HCT116 (cell line): ENCODE data around the gene EIF4E. TPM values are rescaled to one million over a fixed set of nuclear protein-coding genes. Genes with fewer than 3 reads are reported as not detected.

ENCODE experiments used
- ATAC-seq: fragments of 200-7000 bp; cut with Tn5 transposase; 2 replicates; pipeline ENCODE4 v1.9.1; 2020; ENCODE audit warnings: mild to moderate bottlenecking, moderate library complexity
- BruUV-seq: library from RNA; stranded (reverse); fragments of 400-500 nt; replicated peaks from 2 replicates; lab custom pipeline; 2021; lab: Mats Ljungman, UMichigan
- CTCF ChIA-PET: fragments of 300-600 bp; sonication (Branson Sonifier 250); formaldehyde crosslinking; loops from one replicate; lab custom pipeline; 2021; ENCODE audit warnings: antibody characterized with exemption; lab: Charles Lee
- POLR2A ChIA-PET: fragments of 300-600, 350-600 bp; sonication (Branson Sonifier 250); formaldehyde crosslinking; loops from one replicate; lab custom pipeline; 2021; ENCODE audit warnings: antibody characterized with exemption; lab: Charles Lee
- RAD21 ChIA-PET, 2 experiments: fragments of 300-600 bp; sonication (Branson Sonifier 250); formaldehyde crosslinking; loops; one replicate each; lab custom pipeline; 2023; ENCODE audit warnings: low total read pairs in 2 of 2; ENCODE audit not compliant: uncharacterized antibody in 2 of 2, unreplicated experiment in 2 of 2, low non-redundant PET in 1 of 2; lab: Charles Lee
- DNase-seq: peaks from one replicate; pipeline ENCODE4 v3.0.0-alpha.2; 2010; ENCODE audit warnings: low read depth, low spot score
- H2AFZ ChIP-seq: fragments of 200-600 bp; shearing (Covaris generic), sonication (generic); 2 replicates; pipeline ENCODE4 v1.6.1; 2017; ENCODE audit warnings: low read depth, mixed run types, mixed read lengths, antibody characterized with exemption, low read length; ENCODE audit not compliant: poor library complexity, severe bottlenecking
- H3K27ac ChIP-seq: 2 replicates; pipeline ENCODE4 v1.5.1; 2012; ENCODE audit warnings: low read depth, low read length
- H3K27me3 ChIP-seq: fragments of 200-600 bp; sonication (generic); 2 replicates; pipeline ENCODE4 v1.6.1; 2016; ENCODE audit warnings: mixed run types, low read length, mixed read lengths; ENCODE audit not compliant: insufficient read depth
- H3K36me3 ChIP-seq, 2 experiments: fragments of 200-500 bp in 1 of 2; fragments of 200-600 bp in 1 of 2; sonication (Bioruptor generic) in 1 of 2; sonication (generic) in 1 of 2; 2 replicates each; pipeline versions ENCODE4 v1.5.1 to v1.6.1; 2014 to 2016; ENCODE audit warnings: low read length in 2 of 2, inconsistent platforms in 1 of 2, mixed read lengths in 1 of 2, mixed run types in 1 of 2; ENCODE audit not compliant: insufficient read depth in 2 of 2, control insufficient read depth in 1 of 2
- H3K4me1 ChIP-seq, 2 experiments: fragments of 200-600 bp in 1 of 2; sonication (generic) in 1 of 2; 2 replicates each; pipeline versions ENCODE4 v1.5.1 to v1.6.1; 2012 to 2017; ENCODE audit warnings: low read length in 2 of 2, inconsistent platforms in 1 of 2, mild to moderate bottlenecking in 1 of 2, mixed read lengths in 1 of 2, mixed run types in 1 of 2, moderate library complexity in 1 of 2; ENCODE audit not compliant: insufficient read depth in 2 of 2, control insufficient read depth in 1 of 2
- H3K4me2 ChIP-seq: fragments of 200-600 bp; sonication (generic); 2 replicates; pipeline ENCODE4 v1.6.1; 2017; ENCODE audit warnings: mixed run types, low read length, mixed read lengths
- H3K4me3 ChIP-seq, 2 experiments: fragments of 200-600 bp in 1 of 2; sonication (generic) in 1 of 2; replicated peaks in 1 of 2; 2 replicates each; pipeline ENCODE4 v1.5.1; 2011 to 2016; ENCODE audit warnings: low read length in 2 of 2, control low read depth in 1 of 2, low read depth in 1 of 2, mild to moderate bottlenecking in 1 of 2, mixed read lengths in 1 of 2, mixed run types in 1 of 2
- H3K79me2 ChIP-seq: fragments of 200-600 bp; sonication (generic); 2 replicates; pipeline ENCODE4 v1.6.1; 2017; ENCODE audit warnings: mild to moderate bottlenecking, mixed run types, low read length, moderate library complexity, mixed read lengths; ENCODE audit not compliant: insufficient read depth
- H3K9ac ChIP-seq: fragments of 200-600 bp; sonication (generic); 2 replicates; pipeline ENCODE4 v1.6.1; 2016; ENCODE audit warnings: low read length, mixed read lengths
- H3K9me2 ChIP-seq: fragments of 200-600 bp; sonication (generic), shearing (Covaris generic); 2 replicates; pipeline ENCODE4 v1.6.1; 2017; ENCODE audit warnings: mixed run types, mild to moderate bottlenecking, moderate library complexity; ENCODE audit not compliant: insufficient read depth
- H3K9me3 ChIP-seq, 2 experiments: fragments of 200-500 bp in 1 of 2; fragments of 200-600 bp in 1 of 2; sonication (Bioruptor generic) in 1 of 2; sonication (generic) in 1 of 2; 2 replicates each; pipeline ENCODE4 v1.6.1; 2014 to 2017; ENCODE audit warnings: low read length in 2 of 2, mixed read lengths in 2 of 2, inconsistent platforms in 1 of 2, low read depth in 1 of 2, mild to moderate bottlenecking in 1 of 2, mixed run types in 1 of 2, moderate library complexity in 1 of 2; ENCODE audit not compliant: control insufficient read depth in 1 of 2, insufficient read depth in 1 of 2
- H4K20me1 ChIP-seq: fragments of 200-600 bp; sonication (generic), shearing (Covaris generic); 2 replicates; pipeline ENCODE4 v1.6.1; 2017; ENCODE audit warnings: mixed run types, mild to moderate bottlenecking, moderate library complexity; ENCODE audit not compliant: insufficient read depth
- CBX3 ChIP-seq: IDR thresholded peaks from 2 replicates; pipeline ENCODE4 v1.6.1; 2012; ENCODE audit warnings: low read depth
- CEBPB ChIP-seq: IDR thresholded peaks from 2 replicates; pipeline ENCODE4 v1.6.1; 2012; ENCODE audit warnings: low read depth
- ELF1 ChIP-seq: IDR thresholded peaks from 2 replicates; pipeline ENCODE4 v1.6.1; 2012; ENCODE audit warnings: low read depth, borderline replicate concordance
- EZH2 ChIP-seq: fragments of 200-600 bp; sonication (generic); IDR thresholded peaks from 2 replicates; pipeline ENCODE4 v1.6.1; 2017; ENCODE audit warnings: antibody characterized with exemption, mixed run types
- EZH2phosphoT487 ChIP-seq: fragments of 200-600 bp; IDR thresholded peaks from 2 replicates; pipeline ENCODE4 v1.6.1; 2018; ENCODE audit warnings: antibody characterized with exemption, borderline replicate concordance
- POLR2A ChIP-seq: IDR thresholded peaks from 2 replicates; pipeline ENCODE4 v1.7.0; 2011; ENCODE audit warnings: borderline replicate concordance; ENCODE audit not compliant: insufficient read depth, insufficient read length; ENCODE audit errors: extremely low read depth
- POLR2AphosphoS5 ChIP-seq: IDR thresholded peaks from 2 replicates; pipeline ENCODE4 v1.6.1; 2011; ENCODE audit warnings: mild to moderate bottlenecking, low read depth, low read length, moderate library complexity
- SIN3A ChIP-seq: IDR thresholded peaks from 2 replicates; pipeline ENCODE4 v1.6.1; 2012; ENCODE audit warnings: low read depth
- YY1 ChIP-seq: IDR thresholded peaks from 2 replicates; pipeline ENCODE4 v1.6.1; 2011; ENCODE audit warnings: low read length, low read depth, moderate library complexity, mild to moderate bottlenecking; ENCODE audit not compliant: insufficient replicate concordance; ENCODE audit errors: extremely low read depth
- ZFX ChIP-seq: fragments of 450-650 bp; IDR thresholded peaks from 2 replicates; pipeline ENCODE4 v1.6.1; 2017
- ZNF274 ChIP-seq: fragments of 200-500 bp; sonication (Bioruptor generic); IDR thresholded peaks from 2 replicates; pipeline ENCODE4 v1.6.1; 2014; ENCODE audit warnings: mild to moderate bottlenecking, low read depth, low read length, inconsistent platforms
- intact Hi-C: fragments of 100-400 bp; cut with micrococcal nuclease; formaldehyde crosslinking; loops from 2 replicates; pipeline ENCODE4 v1.10.0; 2022
- total RNA-seq: library from RNA; stranded (reverse); gene quantifications from one replicate; pipeline ENCODE4 v1.2.1, GENCODE V29; 2021; ENCODE audit not compliant: unreplicated experiment
- TF ChIP-seq, protein P1 (sequence below): IDR thresholded peaks from 2 replicates; pipeline ENCODE4 v1.6.1; 2011; ENCODE audit warnings: mild to moderate bottlenecking, low read length, moderate library complexity; ENCODE audit not compliant: insufficient replicate concordance; ENCODE audit errors: extremely low read depth
- TF ChIP-seq, protein P2 (sequence below): IDR thresholded peaks from 2 replicates; pipeline ENCODE4 v1.6.1; 2012

EIF4E gene
- total RNA-seq, 1 experiment from 2014 or later = 148 TPM

DNA sequence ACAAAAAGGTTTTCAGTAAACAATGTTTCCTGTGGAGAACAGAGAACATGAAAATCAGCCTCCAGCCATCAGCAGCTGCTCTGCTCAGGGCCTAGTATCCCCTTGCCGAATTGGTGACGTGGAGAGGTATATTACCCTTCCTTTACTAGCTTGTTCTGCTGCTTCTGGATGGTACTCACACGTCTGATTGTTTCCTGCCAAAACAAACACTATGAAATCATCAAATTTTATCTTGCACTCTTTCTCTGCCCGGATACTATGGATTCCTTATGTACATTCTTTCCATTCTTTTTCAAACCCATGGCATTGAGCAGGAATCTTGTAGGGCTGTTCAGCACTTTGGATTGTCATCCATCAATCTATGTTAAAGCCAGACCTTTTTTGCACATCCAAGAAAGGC lies 47.8 kb upstream of the EIF4E start:
- ATAC-seq = no peak
- ChIA-PET POLR2A (no interaction called here), CTCF (interaction anchor here (1.0 kb wide), 1 partner anchor 18 kb away, joined by 3 read pairs; the partner anchor contains the start of gene METAP1), RAD21 (no interaction called here)
- no peak for DNase-seq
- Histone ChIP-seq H3K27ac (no peak overlapping the region), H2AFZ (no peak overlapping the region), H3K4me1 (no peaks in the 10 kb centered on the region), H3K4me3 (no peak overlapping the region), H3K4me2 (no peak overlapping the region), H3K9me3 (no peaks in the 10 kb centered on the region), H3K9me2 (no peaks in the 10 kb centered on the region), H3K27me3 (no peaks in the 10 kb centered on the region), H3K79me2 (no peaks in the 10 kb centered on the region), H3K36me3 (no peaks in the 10 kb centered on the region), H3K9ac (no peak overlapping the region), H4K20me1 (no peaks in the 10 kb centered on the region)
- TF ChIP-seq CEBPB = no peak
- no peak for TF ChIP-seq YY1
- no peak for TF ChIP-seq SIN3A
- TF ChIP-seq CBX3 = no peak
- TF ChIP-seq, protein P1, sequence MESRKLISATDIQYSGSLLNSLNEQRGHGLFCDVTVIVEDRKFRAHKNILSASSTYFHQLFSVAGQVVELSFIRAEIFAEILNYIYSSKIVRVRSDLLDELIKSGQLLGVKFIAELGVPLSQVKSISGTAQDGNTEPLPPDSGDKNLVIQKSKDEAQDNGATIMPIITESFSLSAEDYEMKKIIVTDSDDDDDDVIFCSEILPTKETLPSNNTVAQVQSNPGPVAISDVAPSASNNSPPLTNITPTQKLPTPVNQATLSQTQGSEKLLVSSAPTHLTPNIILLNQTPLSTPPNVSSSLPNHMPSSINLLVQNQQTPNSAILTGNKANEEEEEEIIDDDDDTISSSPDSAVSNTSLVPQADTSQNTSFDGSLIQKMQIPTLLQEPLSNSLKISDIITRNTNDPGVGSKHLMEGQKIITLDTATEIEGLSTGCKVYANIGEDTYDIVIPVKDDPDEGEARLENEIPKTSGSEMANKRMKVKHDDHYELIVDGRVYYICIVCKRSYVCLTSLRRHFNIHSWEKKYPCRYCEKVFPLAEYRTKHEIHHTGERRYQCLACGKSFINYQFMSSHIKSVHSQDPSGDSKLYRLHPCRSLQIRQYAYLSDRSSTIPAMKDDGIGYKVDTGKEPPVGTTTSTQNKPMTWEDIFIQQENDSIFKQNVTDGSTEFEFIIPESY = no peak
- no peak for TF ChIP-seq ZNF274
- no peak for TF ChIP-seq EZH2
- TF ChIP-seq POLR2A = no peak
- TF ChIP-seq ZFX = no peak
- TF ChIP-seq ELF1 = no peak
- no peak for TF ChIP-seq EZH2phosphoT487
- TF ChIP-seq, protein P2, sequence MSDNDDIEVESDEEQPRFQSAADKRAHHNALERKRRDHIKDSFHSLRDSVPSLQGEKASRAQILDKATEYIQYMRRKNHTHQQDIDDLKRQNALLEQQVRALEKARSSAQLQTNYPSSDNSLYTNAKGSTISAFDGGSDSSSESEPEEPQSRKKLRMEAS = no peak
- no peak for TF ChIP-seq POLR2AphosphoS5
- BruUV-seq = no TSS peak
- intact Hi-C loops = no loop called here
